ENCODE measurements around the gene PGK2. TPM values are rescaled to one million over a fixed set of nuclear protein-coding genes. Genes with fewer than 3 reads are reported as not detected.

Gene PGK2
- total and polyA plus RNA-seq, 7 donors, result not detected

DNA sequence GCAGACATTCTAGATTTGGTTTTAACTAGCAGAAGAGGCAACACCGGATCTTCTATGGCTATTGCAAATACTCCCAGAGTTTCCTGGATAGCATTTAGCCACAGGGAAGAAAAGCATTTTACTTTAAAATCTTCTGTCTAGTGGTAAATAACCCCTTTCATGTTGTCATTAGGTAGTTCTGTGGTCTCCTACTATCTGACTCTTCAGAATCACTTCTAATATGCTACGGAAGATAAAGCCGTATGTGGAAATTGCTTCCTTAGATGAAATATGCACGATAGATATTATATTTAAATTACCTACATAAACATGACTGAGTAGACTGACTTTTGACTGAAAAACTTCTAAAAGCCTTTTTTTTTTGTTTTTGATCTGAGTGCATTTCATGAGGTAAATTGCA is 43.7 kb downstream of the PGK2 start:
- Histone ChIP-seq H3K4me3 (no peak overlapping the region), H3K36me3 (ENCODE audit: insufficient read depth in 1 of 2, low read depth in 1 of 2) (no peaks in the 10 kb centered on the region), H3K4me1 (no peaks in the 10 kb centered on the region), H3K9me3 (no peaks in the 10 kb centered on the region), H3K27me3 (ENCODE audit: insufficient read depth in 3 of 3, low read length in 2 of 3) (no peaks in the 10 kb centered on the region), H3K27ac (no peak overlapping the region)
- TF ChIP-seq, protein P1, sequence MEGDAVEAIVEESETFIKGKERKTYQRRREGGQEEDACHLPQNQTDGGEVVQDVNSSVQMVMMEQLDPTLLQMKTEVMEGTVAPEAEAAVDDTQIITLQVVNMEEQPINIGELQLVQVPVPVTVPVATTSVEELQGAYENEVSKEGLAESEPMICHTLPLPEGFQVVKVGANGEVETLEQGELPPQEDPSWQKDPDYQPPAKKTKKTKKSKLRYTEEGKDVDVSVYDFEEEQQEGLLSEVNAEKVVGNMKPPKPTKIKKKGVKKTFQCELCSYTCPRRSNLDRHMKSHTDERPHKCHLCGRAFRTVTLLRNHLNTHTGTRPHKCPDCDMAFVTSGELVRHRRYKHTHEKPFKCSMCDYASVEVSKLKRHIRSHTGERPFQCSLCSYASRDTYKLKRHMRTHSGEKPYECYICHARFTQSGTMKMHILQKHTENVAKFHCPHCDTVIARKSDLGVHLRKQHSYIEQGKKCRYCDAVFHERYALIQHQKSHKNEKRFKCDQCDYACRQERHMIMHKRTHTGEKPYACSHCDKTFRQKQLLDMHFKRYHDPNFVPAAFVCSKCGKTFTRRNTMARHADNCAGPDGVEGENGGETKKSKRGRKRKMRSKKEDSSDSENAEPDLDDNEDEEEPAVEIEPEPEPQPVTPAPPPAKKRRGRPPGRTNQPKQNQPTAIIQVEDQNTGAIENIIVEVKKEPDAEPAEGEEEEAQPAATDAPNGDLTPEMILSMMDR (IDR thresholded peaks at IDR 0.05), result no peak
- 88 to 93% (median 91%) methylated on average over 4 of the region's 4 CpGs for WGBS, 3 donors
- no peak for ATAC-seq
- no peak for DNase-seq
- intact Hi-C loops (cut with DNase I), result no loop called here

DNA sequence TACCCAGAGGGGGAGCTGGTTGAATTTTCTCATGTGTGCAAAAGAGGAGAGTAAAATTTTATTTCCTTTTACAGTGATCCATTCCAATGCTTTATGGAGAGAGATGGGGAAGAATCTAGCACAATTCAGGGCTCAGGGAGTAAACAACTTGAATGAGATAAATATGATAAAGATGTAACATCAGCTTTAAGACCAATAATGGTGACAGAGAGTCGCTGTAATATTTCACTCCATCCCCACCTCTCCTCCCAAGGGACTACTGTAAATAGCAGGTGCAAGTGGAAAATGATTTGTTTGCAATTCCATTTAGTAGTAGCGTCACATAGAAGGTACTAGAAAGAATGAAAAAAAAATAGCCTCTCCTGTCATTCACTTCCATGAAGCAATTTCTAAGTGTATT is 47.7 kb downstream of the PGK2 start:
- 59 to 72% (median 69%) methylated on average over 2 of the region's 2 CpGs for WGBS, 3 donors
- Histone ChIP-seq H3K4me3 (no peak overlapping the region), H3K9me3 (no peaks in the 10 kb centered on the region), H3K4me1 (no peaks in the 10 kb centered on the region), H3K36me3 (ENCODE audit: insufficient read depth in 1 of 2, low read depth in 1 of 2) (no peaks in the 10 kb centered on the region), H3K27ac (no peak overlapping the region), H3K27me3 (ENCODE audit: insufficient read depth in 3 of 3, low read length in 2 of 3) (no peaks in the 10 kb centered on the region)
- intact Hi-C loops (cut with DNase I), result no loop called here
- TF ChIP-seq, protein P1 (IDR thresholded peaks at IDR 0.05), result no peak
- DNase-seq (no peak), ATAC-seq (no peak)

DNA sequence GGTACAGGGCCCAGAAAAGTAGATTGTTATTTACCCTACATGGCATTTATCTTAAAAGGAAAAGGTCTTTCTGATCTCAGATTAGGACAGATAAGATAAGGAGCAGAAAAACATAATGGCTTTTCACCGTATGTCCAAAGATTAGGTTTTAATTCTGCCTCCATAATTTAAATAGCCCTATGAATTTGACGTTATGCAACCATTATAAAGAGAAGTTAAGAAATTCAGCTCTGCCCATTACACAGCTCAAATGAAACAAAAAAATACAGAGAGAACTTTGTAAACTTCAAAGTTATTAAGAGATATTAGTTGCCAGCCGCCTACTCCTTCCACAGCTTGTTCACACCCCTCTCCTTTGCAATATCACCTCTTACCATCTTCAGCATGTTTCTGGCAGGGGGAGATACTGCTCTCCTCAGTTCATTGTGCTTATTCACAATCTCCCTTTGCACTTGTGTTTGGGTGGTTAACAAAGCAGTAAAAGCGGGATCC is 51.0 kb downstream of the PGK2 start:
- H3K36me3 ChIP-seq (ENCODE audit: insufficient read depth in 1 of 2, low read depth in 1 of 2), result no peaks in the 10 kb centered on the region
- TF ChIP-seq, protein P1 (IDR thresholded peaks at IDR 0.05), result no peak
- no peaks in the 10 kb centered on the region for H3K27me3 ChIP-seq (ENCODE audit: insufficient read depth in 3 of 3, low read length in 2 of 3)
- no peak overlapping the region for H3K27ac ChIP-seq
- H3K9me3 ChIP-seq, result no peaks in the 10 kb centered on the region
- DNase-seq (no peak), ATAC-seq (no peak)
- 67 to 83% (median 76%) methylated on average over 4 of the region's 4 CpGs for WGBS, 3 donors
- no peaks in the 10 kb centered on the region for H3K4me1 ChIP-seq
- H3K4me3 ChIP-seq, result no peak overlapping the region
- intact Hi-C loops (cut with DNase I), result no loop called here

Other genes starting within 250 kb of the PGK2 start
- gene C6orf141, start 236.6 kb downstream of the PGK2 start, total RNA-seq, result under 1 TPM in 3 of 4 donors, not detected in 1; 0.28 to 0.88 (median 0.58) TPM
- 1 to 10 TPM in 1 of 3 donors, under 1 TPM in 2; 0.29 to 1.5 (median 0.75) TPM for gene C6orf141, start 236.6 kb downstream of the PGK2 start, polyA plus RNA-seq
- not detected for gene RHAG, start 150.4 kb downstream of the PGK2 start, total RNA-seq
- gene RHAG, start 150.4 kb downstream of the PGK2 start, polyA plus RNA-seq, result under 1 TPM in 1 of 3 donors, not detected in 2; 0.04 TPM
- not detected for gene CRISP2, start 73.7 kb downstream of the PGK2 start, total RNA-seq
- not detected for gene CRISP2, start 73.7 kb downstream of the PGK2 start, polyA plus RNA-seq
- gene CRISP3, start 42.9 kb downstream of the PGK2 start, total RNA-seq, result not detected
- gene CRISP3, start 42.9 kb downstream of the PGK2 start, polyA plus RNA-seq, result under 1 TPM in 1 of 3 donors, not detected in 2; 0.04 TPM
- gene CRISP1, start 79.2 kb upstream of the PGK2 start, total RNA-seq, result not detected
- gene CRISP1, start 79.2 kb upstream of the PGK2 start, polyA plus RNA-seq, result not detected
- not detected for gene DEFB114, start 176.9 kb upstream of the PGK2 start, total RNA-seq
- not detected for gene DEFB114, start 176.9 kb upstream of the PGK2 start, polyA plus RNA-seq
- gene DEFB113, start 182.3 kb upstream of the PGK2 start, total RNA-seq, result not detected
- not detected for gene DEFB113, start 182.3 kb upstream of the PGK2 start, polyA plus RNA-seq
- gene DEFB110, start 234.7 kb upstream of the PGK2 start, total RNA-seq, result not detected
- not detected for gene DEFB110, start 234.7 kb upstream of the PGK2 start, polyA plus RNA-seq

Measured in psoas muscle (tissue), 8 donors.